HG03045 (cell line): ENCODE data around the gene FRK.
"Not testable (repeated sequence)": the region's sequence is repeated elsewhere in the genome, so short reads cannot be mapped to it uniquely, and the experiment has no call there.

ENCODE experiments used
- ATAC-seq: cut with Tn5 transposase; IDR thresholded peaks from one replicate; pipeline ENCODE4 v1.9.1; 2021; ENCODE audit warnings: mild to moderate bottlenecking, moderate library complexity; ENCODE audit not compliant: unreplicated experiment

FRK gene

DNA sequence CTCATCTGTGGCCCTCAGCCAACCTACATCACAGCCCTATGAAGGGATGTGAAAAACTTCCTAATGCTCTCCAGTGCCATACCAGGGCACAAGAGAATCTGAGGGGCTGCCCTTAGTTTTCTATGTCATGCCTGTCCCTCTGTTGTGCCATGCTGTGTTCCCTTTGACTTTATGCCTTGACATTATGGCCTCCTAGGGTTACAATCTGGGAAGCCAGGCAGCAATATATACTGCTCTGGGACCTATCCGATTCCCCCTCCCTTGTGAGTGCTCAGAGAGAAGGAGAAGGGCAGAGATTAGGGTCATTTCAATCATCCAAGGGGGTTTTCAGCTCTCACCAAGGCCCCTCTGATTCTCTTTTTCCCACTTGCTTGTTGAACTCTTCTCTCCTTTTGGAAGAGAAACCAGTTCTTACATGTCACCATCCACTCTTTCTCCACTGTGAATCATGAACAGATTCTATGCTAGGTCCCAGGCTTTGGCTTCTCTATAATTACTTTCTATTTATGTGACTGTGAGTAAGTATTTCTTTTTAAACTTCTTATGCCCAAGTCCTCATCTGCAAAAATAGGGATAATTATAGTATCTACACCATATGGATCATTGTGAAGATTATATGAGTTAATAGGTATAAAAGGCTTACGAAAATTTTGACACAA, 14.2 kb upstream of the FRK start:
- ATAC-seq, result no peak

GRCh38 chr6:116073765-116074440, 13.2 kb upstream of the FRK start:
- ATAC-seq, result no peak

- ATAC-seq, result no peak
Observed at GRCh38 chr6:116072368-116072767, 11.7 kb upstream of the FRK start.

- ATAC-seq, result no peak
Observed at GRCh38 chr6:116070616-116071389, 10.1 kb upstream of the FRK start.

DNA sequence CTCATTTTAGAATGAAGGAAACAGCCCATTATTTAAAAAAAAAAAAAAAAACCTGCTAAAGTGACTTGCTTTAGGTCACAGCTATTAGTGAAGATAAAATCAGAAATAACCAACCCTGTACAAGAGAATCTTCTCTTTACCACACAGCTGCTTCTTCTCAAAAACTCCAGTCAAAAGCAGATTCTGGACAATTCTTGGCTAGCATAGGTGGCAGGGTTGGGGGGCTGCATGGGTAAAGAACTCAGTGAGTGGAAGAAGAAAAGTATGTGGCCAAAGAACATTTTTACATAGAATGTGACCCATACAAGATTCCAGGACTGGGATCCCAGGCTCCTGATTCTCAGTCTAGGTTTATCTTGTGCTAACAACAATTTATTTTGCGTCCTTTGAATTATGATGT, 9.4 kb upstream of the FRK start:
- ATAC-seq, result no peak

DNA sequence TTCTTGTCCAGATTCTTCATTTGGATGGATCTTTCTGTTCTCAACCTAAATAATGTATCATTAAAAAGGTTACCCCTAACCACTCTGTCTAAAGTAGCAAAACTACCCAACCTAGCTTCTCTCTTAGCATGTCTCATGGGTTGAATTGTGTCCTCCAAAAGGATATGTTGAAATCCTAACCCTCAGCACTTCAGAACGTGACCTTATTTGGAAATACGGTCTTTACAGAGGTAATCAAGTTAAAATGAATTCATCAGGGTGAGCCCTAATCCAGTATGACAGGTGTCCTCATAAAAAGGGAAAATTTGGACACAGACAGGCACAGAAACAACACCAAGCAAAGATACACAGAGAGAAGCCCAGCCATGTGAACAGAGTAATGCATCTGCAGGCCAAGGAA, 6.1 kb upstream of the FRK start:
- no peak for ATAC-seq

DNA sequence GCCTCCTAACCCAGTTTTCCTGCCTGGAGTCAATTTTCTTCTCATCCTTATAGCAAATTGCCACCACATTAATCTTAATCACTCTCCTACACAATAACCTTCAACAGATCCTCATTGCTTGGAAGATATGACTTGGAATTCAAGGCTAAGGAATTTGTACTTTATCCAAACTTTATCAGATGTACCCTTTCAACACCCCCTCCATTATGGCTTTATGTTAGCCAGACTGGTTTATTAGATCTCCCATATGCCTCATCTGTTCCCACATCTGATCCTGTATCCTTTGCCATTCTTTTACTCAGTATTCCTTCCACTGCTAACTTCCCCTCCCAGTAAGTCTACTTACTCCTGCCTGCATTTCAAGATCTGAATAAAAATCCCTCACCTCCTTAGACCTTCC, 4.0 kb upstream of the FRK start:
- ATAC-seq, result no peak

DNA sequence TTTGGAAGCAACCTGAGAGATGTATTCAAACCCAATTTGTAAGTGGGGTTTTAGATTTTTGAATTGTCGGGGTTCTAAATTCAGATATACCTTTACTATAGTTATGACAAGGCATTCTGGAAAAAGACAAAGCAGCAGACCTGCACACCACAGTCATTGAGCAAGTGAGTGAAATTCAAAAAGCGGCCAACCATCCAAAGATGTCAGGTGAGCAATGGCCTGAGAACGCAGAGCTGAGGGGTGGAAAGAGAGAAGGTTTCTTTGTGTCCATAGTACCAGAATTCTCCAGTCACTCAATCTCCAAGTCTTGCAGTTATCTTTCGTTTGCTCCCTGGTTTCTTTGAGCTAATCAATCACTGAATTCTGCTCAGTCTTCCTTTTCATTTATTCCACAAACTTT, 1.8 kb upstream of the FRK start:
- no peak for ATAC-seq

GRCh38 chr6:116059713-116060571, 749 bp downstream of the FRK start:
- ATAC-seq, result peak; percentile 77

DNA sequence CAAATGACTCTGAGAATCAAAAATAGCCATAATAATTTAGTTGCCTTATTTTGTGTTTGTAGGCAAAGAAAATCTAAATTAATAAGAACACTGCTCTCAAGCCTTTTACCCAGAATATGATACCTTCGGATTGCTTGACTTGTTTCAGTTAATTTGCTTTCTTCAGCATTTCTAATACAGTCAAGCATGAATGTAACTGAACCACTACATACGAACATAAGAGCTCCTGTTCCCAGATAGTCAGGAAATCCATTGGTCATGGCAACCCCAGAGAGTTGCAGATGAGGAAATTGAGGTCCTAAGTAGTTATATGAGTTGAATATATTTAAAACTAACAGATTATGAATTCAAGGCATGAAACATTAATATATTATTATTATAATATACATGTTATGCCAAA, 2.9 kb downstream of the FRK start:
- ATAC-seq, result no peak

DNA sequence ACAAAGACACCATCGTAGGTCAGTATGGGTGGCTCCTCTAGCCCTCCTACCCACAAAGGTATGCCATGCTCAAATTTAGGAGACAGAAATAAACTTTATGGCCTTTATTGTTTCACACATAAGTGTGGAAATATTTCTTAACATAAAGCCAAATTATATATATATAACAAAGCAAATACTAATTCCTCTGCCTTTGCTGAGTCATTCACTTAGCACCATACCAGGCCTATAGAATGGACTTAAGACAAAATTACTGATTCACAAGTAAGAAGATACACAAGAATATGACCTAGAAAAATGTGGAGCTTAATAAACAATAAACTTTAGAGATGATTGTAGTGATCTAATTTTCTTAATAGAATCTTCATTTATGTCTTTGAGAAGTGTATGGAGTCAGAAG, 5.2 kb downstream of the FRK start:
- ATAC-seq, result no peak

DNA sequence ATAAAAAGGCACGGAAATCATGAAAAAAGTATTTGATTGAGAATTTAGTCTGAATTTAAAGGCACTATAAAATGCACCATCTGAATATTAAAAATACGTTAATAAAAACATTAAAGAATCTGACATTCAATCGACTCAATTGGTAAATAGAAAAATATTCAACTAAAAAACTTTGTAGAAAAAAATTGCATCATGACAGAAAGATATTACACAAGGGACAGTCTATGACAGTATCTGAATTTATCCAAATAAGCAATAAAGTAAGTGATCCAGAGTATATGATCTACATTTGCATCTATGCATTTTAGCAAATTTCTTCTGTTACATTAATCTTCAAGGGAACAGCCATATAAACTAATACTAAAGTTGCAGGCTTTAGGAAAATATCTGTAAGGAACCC, 9.4 kb downstream of the FRK start:
- ATAC-seq, result no peak

GRCh38 chr6:116050737-116051136, 10.0 kb downstream of the FRK start:
- no peak for ATAC-seq

- ATAC-seq, result no peak
Observed at GRCh38 chr6:116049321-116049720, 11.4 kb downstream of the FRK start.

- ATAC-seq, result peak; percentile 88
Observed at GRCh38 chr6:116047173-116047933, 13.3 kb downstream of the FRK start.

- ATAC-seq, result no peak
Observed at GRCh38 chr6:116046737-116047136, 14.0 kb downstream of the FRK start.

- ATAC-seq, result not testable (repeated sequence)
Observed at GRCh38 chr6:116046272-116046671, 14.4 kb downstream of the FRK start.

GRCh38 chr6:116041934-116042333, 18.8 kb downstream of the FRK start:
- ATAC-seq, result no peak

DNA sequence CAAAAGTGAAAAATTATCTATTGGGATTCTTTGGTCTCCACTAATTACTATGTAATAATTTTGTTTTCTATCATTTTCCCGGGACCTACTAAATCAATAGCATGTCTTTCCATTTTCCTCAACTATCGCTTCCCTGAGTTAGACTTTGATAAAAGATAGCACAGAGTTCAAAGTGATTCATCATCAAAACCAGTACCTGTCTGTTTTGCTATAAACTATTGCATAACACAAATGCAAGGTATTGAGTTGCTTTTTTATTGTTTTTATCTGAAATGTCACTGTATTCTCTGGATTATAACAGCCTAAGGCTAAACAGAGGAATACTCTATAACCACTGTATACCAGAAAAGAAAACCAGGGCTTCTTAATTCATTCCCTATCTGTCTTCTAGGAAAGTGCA, 19.7 kb downstream of the FRK start:
- ATAC-seq, result no peak

- no peak for ATAC-seq
Observed at GRCh38 chr6:116036885-116037284, 23.8 kb downstream of the FRK start.
